ENCODE measurements around the gene SPC24.
"Not testable (repeated sequence)": the region's sequence is repeated elsewhere in the genome, so short reads cannot be mapped to it uniquely, and the experiment has no call there.

SPC24 gene

GRCh38 chr19:11191934-11192333 lies 36.4 kb upstream of the SPC24 start:
- no peak for DNase-seq (ENCODE audit: low read depth)

- no peak for DNase-seq (ENCODE audit: low read depth)
Measured at GRCh38 chr19:11191273-11191755, 35.7 kb upstream of the SPC24 start.

- no peak for DNase-seq (ENCODE audit: low read depth)
Measured at GRCh38 chr19:11190501-11190900, 34.9 kb upstream of the SPC24 start.

- no peak for DNase-seq (ENCODE audit: low read depth)
Measured at GRCh38 chr19:11187441-11187840, 31.9 kb upstream of the SPC24 start.

- no peak for DNase-seq (ENCODE audit: low read depth)
Measured at GRCh38 chr19:11182994-11183393, 27.4 kb upstream of the SPC24 start.

- DNase-seq (ENCODE audit: low read depth): no peak
Measured at GRCh38 chr19:11181488-11181887, 25.9 kb upstream of the SPC24 start.

- not testable (repeated sequence) for DNase-seq (ENCODE audit: low read depth)
Measured at GRCh38 chr19:11180975-11181374, 25.4 kb upstream of the SPC24 start.

- DNase-seq (ENCODE audit: low read depth): no peak
Measured at GRCh38 chr19:11180346-11180745, 24.8 kb upstream of the SPC24 start.

- no peak for DNase-seq (ENCODE audit: low read depth)
Measured at GRCh38 chr19:11179716-11180297, 24.2 kb upstream of the SPC24 start.

GRCh38 chr19:11179145-11179465 lies 23.5 kb upstream of the SPC24 start:
- DNase-seq (ENCODE audit: low read depth): not testable (repeated sequence)

GRCh38 chr19:11177592-11177991 lies 22.0 kb upstream of the SPC24 start:
- no peak for DNase-seq (ENCODE audit: low read depth)

GRCh38 chr19:11176466-11177193 lies 21.0 kb upstream of the SPC24 start:
- no peak for DNase-seq (ENCODE audit: low read depth)

GRCh38 chr19:11175920-11176319 lies 20.3 kb upstream of the SPC24 start:
- no peak for DNase-seq (ENCODE audit: low read depth)

- DNase-seq (ENCODE audit: low read depth): no peak
Measured at GRCh38 chr19:11174336-11174735, 18.8 kb upstream of the SPC24 start.

GRCh38 chr19:11173516-11174155 lies 18.1 kb upstream of the SPC24 start:
- DNase-seq (ENCODE audit: low read depth): no peak

GRCh38 chr19:11172576-11172975 lies 17.0 kb upstream of the SPC24 start:
- no peak for DNase-seq (ENCODE audit: low read depth)

GRCh38 chr19:11171144-11171543 lies 15.6 kb upstream of the SPC24 start:
- no peak for DNase-seq (ENCODE audit: low read depth)

GRCh38 chr19:11169896-11170678 lies 14.5 kb upstream of the SPC24 start:
- DNase-seq (ENCODE audit: low read depth): no peak

- DNase-seq (ENCODE audit: low read depth): no peak
Measured at GRCh38 chr19:11168568-11168967, 13.0 kb upstream of the SPC24 start.

- no peak for DNase-seq (ENCODE audit: low read depth)
Measured at GRCh38 chr19:11166281-11167142, 10.9 kb upstream of the SPC24 start.

- no peak for DNase-seq (ENCODE audit: low read depth)
Measured at GRCh38 chr19:11165486-11166030, 10.0 kb upstream of the SPC24 start.
